BLaER1 treated with 17β-estradiol and CSF1 and Interleukin-3, amounts not matched to agents 10 nM and 100 nM (cell line): ENCODE data around the gene RASAL2.
"Not testable (repeated sequence)": the region's sequence is repeated elsewhere in the genome, so short reads cannot be mapped to it uniquely, and the experiment has no call there.

Source experiments
- H3K27ac ChIP-seq, 11 experiments: shearing (Covaris generic); formaldehyde crosslinking; 2 replicates each; pipeline ENCODE4 v1.8.1; 2022
- H3K27me3 ChIP-seq, 11 experiments: shearing (Covaris generic); formaldehyde crosslinking; 2 replicates each; pipeline ENCODE4 v1.8.1; 2022
- H3K36me3 ChIP-seq, 11 experiments: shearing (Covaris generic); formaldehyde crosslinking; 2 replicates each; pipeline ENCODE4 v1.8.1; 2022
- H3K4me1 ChIP-seq, 10 experiments: shearing (Covaris generic); formaldehyde crosslinking; 2 replicates each; pipeline ENCODE4 v1.8.1; 2022
- H3K4me2 ChIP-seq, 11 experiments: shearing (Covaris generic); formaldehyde crosslinking; 2 replicates each; pipeline ENCODE4 v1.8.1; 2022
- H3K4me3 ChIP-seq, 10 experiments: shearing (Covaris generic); formaldehyde crosslinking; 2 replicates each; pipeline ENCODE4 v1.8.1; 2022
- H3K9ac ChIP-seq, 11 experiments: shearing (Covaris generic); formaldehyde crosslinking; 2 replicates each; pipeline ENCODE4 v1.8.1; 2022
- H3K9me3 ChIP-seq, 11 experiments: shearing (Covaris generic); formaldehyde crosslinking; replicated peaks in 1 of 11; 2 replicates each; pipeline ENCODE4 v1.8.1; 2022
- H4K20me1 ChIP-seq, 11 experiments: shearing (Covaris generic); formaldehyde crosslinking; 2 replicates each; pipeline ENCODE4 v1.8.1; 2022
- Cebpa-rat ChIP-seq, 11 experiments: shearing (Covaris generic); IDR thresholded peaks; 2 replicates each; pipeline ENCODE4 v1.8.1; 2022

Gene RASAL2

DNA sequence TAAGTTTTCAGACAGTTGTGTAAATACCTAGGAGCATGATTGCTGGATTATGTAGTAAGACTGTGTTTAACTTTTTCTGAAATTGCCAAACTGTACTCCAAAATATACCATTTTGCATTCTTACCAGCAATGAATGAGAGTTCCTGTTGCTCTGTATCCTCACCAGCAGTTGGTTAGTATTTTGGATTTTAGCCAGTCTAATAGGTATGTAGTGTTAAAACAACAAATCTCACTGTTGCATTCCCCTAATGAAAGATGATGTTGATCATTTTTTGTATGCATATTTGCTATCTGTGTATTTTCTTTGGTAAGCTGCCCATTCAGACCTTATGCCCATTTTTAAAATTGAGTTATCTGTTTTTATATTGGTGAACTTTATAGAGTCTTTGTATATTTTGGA, 89.9 kb downstream of the RASAL2 start:
- no peak overlapping the region for H3K4me2 ChIP-seq
- TF ChIP-seq Cebpa-rat (IDR thresholded peaks at IDR 0.05): no peak
- H3K36me3 ChIP-seq: no peaks in the 10 kb centered on the region
- H3K4me1 ChIP-seq: peaks cover 0 to 7% (median 0%) of the 10 kb centered on the region in 10 experiments; a peak in 2 of 20 replicates
- no peak overlapping the region for H3K9ac ChIP-seq
- H3K4me3 ChIP-seq: no peak overlapping the region
- H3K27ac ChIP-seq: no peak overlapping the region
- H3K9me3 ChIP-seq: no peaks in the 10 kb centered on the region
- H4K20me1 ChIP-seq: peaks cover 0 to 10% (median 0%) of the 10 kb centered on the region in 11 experiments; a peak in 3 of 22 replicates
- no peaks in the 10 kb centered on the region for H3K27me3 ChIP-seq

- no peak overlapping the region for H3K27ac ChIP-seq
- H3K4me3 ChIP-seq: no peak overlapping the region
- no peak overlapping the region for H3K9ac ChIP-seq
- peaks cover 0 to 10% (median 0%) of the 10 kb centered on the region in 11 experiments; a peak in 3 of 22 replicates for H4K20me1 ChIP-seq
- H3K4me1 ChIP-seq: peaks cover 8 to 28% (median 13%) of the 10 kb centered on the region in 10 experiments
- no peak for TF ChIP-seq Cebpa-rat (IDR thresholded peaks at IDR 0.05)
- H3K9me3 ChIP-seq: no peaks in the 10 kb centered on the region
- no peaks in the 10 kb centered on the region for H3K27me3 ChIP-seq
- H3K36me3 ChIP-seq: no peaks in the 10 kb centered on the region
- H3K4me2 ChIP-seq: peak overlapping the region in 2 of 11 experiments; percentile 1 to 3; a peak in 1 of 22 replicates
Measured at GRCh38 chr1:178188306-178188705, 94.4 kb downstream of the RASAL2 start.

GRCh38 chr1:178189814-178190213, 95.9 kb downstream of the RASAL2 start:
- no peaks in the 10 kb centered on the region for H3K27me3 ChIP-seq
- peaks cover 8 to 28% (median 13%) of the 10 kb centered on the region in 10 experiments for H3K4me1 ChIP-seq
- H4K20me1 ChIP-seq: peaks cover 0 to 11% (median 0%) of the 10 kb centered on the region in 11 experiments; a peak in 2 of 22 replicates
- H3K4me3 ChIP-seq: no peak overlapping the region
- no peak overlapping the region for H3K27ac ChIP-seq
- no peak overlapping the region for H3K9ac ChIP-seq
- no peaks in the 10 kb centered on the region for H3K36me3 ChIP-seq
- no peak for TF ChIP-seq Cebpa-rat (IDR thresholded peaks at IDR 0.05)
- no peaks in the 10 kb centered on the region for H3K9me3 ChIP-seq
- H3K4me2 ChIP-seq: no peak overlapping the region

- Histone ChIP-seq H3K4me1 (peaks cover 8 to 28% (median 13%) of the 10 kb centered on the region in 10 experiments), H3K9me3 (no peaks in the 10 kb centered on the region), H3K9ac (no peak overlapping the region), H3K27ac (no peak overlapping the region), H3K36me3 (no peaks in the 10 kb centered on the region), H4K20me1 (peaks cover 0 to 11% (median 0%) of the 10 kb centered on the region in 11 experiments; a peak in 2 of 22 replicates), H3K27me3 (no peaks in the 10 kb centered on the region), H3K4me2 (no peak overlapping the region), H3K4me3 (no peak overlapping the region)
- no peak for TF ChIP-seq Cebpa-rat (IDR thresholded peaks at IDR 0.05)
Measured at GRCh38 chr1:178190881-178191280, 97.0 kb downstream of the RASAL2 start.

- Histone ChIP-seq H4K20me1 (peaks cover 0 to 9% (median 0%) of the 10 kb centered on the region in 11 experiments; a peak in 2 of 22 replicates), H3K27ac (peak overlapping the region in 5 of 11 experiments; percentile 14 to 47 (median 27); a peak in 10 of 22 replicates), H3K4me1 (peaks cover 8 to 28% (median 13%) of the 10 kb centered on the region in 10 experiments), H3K9ac (no peak overlapping the region), H3K4me3 (no peak overlapping the region), H3K4me2 (peak overlapping the region; percentile 28 to 61 (median 46); a peak in 19 of 22 replicates), H3K27me3 (no peaks in the 10 kb centered on the region), H3K9me3 (no peaks in the 10 kb centered on the region), H3K36me3 (no peaks in the 10 kb centered on the region)
- no peak for TF ChIP-seq Cebpa-rat (IDR thresholded peaks at IDR 0.05)
Measured at GRCh38 chr1:178192686-178193085, 98.8 kb downstream of the RASAL2 start.

DNA sequence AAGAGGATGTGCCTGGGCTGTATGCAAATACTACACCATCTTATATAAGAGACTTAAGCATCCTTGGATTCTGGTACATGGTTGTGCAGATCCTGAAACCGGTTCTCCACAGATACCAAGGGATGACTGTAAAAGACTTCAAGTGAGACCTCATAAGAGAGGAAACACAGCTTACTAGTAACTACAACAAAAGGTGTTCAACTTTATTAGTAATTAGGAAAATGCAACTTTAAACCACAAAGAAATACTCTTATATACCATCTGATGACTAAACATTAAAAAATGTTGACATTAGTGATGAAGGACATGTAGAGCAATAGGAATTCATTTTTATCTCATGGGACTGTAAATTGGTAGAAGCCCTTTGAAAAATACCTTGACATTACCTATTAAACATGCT, 102.7 kb downstream of the RASAL2 start:
- H3K4me3 ChIP-seq: no peak overlapping the region
- H3K4me1 ChIP-seq: peaks cover 8 to 17% (median 13%) of the 10 kb centered on the region in 10 experiments
- H3K9me3 ChIP-seq: peaks cover 0 to 15% (median 6%) of the 10 kb centered on the region in 11 experiments; a peak in 9 of 22 replicates
- TF ChIP-seq Cebpa-rat (IDR thresholded peaks at IDR 0.05): no peak
- H4K20me1 ChIP-seq: peaks cover 0 to 9% (median 0%) of the 10 kb centered on the region in 11 experiments; a peak in 2 of 22 replicates
- no peaks in the 10 kb centered on the region; a peak in 1 of 22 replicates for H3K36me3 ChIP-seq
- no peak overlapping the region for H3K9ac ChIP-seq
- no peaks in the 10 kb centered on the region for H3K27me3 ChIP-seq
- H3K4me2 ChIP-seq: no peak overlapping the region
- no peak overlapping the region for H3K27ac ChIP-seq

- H3K27me3 ChIP-seq: not testable (repeated sequence)
Measured at GRCh38 chr1:178202095-178202494, 108.2 kb downstream of the RASAL2 start.

DNA sequence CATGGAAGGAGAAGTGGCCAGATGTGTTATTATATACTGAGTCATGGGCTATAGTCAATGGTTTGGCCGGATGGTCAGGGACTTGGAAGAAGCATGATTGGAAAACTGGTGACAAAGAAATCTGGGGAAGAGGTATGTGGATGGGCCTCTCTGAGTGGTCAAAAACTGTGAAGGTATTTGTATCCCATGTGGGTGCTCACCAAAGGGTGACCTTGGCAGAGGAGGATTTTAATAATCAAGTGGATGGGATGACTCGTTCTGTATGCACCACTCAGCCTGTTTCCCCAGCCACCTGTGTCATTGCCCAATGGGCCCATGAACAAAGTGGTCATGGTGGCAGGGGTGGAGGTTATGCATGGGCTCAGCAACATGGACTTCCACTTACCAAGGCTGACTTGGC, 108.6 kb downstream of the RASAL2 start:
- not testable (repeated sequence) for H3K4me2 ChIP-seq, H3K9ac ChIP-seq, H3K4me3 ChIP-seq, H3K36me3 ChIP-seq, H4K20me1 ChIP-seq, H3K27me3 ChIP-seq, H3K4me1 ChIP-seq, H3K27ac ChIP-seq
- peaks cover 4 to 25% (median 7%) of the 10 kb centered on the region in 11 experiments; a peak in 16 of 22 replicates for H3K9me3 ChIP-seq

More at GRCh38 chr1:178202095-178202494, 108.2 kb downstream of the RASAL2 start:
- peaks cover 0 to 21% (median 6%) of the 10 kb centered on the region in 11 experiments; a peak in 11 of 22 replicates for H3K9me3 ChIP-seq
- H4K20me1 ChIP-seq, H3K27ac ChIP-seq, H3K36me3 ChIP-seq, H3K4me2 ChIP-seq, H3K4me3 ChIP-seq, H3K9ac ChIP-seq, H3K4me1 ChIP-seq: not testable (repeated sequence)

GRCh38 chr1:178208269-178208856, 114.5 kb downstream of the RASAL2 start:
- not testable (repeated sequence) for H3K4me2 ChIP-seq, H3K4me3 ChIP-seq, H3K27me3 ChIP-seq, H4K20me1 ChIP-seq, H3K9ac ChIP-seq, H3K36me3 ChIP-seq, H3K27ac ChIP-seq, H3K4me1 ChIP-seq
- peaks cover 32 to 50% (median 41%) of the 10 kb centered on the region in 11 experiments for H3K9me3 ChIP-seq

DNA sequence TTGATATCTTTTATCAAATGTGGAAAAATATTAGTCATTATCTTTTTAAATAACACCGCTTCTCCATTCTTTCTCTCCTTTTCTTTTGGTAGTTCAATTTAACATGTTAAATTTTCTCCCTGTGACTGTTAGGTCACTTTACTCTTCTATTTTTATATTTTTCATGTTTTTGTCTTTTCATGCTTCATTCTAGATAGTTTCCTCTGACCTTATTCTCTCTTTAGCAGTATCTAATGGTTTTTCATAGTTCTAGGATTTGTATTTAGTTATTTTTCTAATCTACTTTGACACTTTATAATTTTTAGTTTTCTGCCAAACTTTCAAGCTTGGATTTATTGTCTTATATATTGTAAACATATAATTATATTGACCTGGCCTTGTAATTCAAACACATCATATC, 116.0 kb downstream of the RASAL2 start:
- Histone ChIP-seq H3K9ac (no peak overlapping the region), H3K4me2 (no peak overlapping the region), H4K20me1 (no peaks in the 10 kb centered on the region), H3K27me3 (no peaks in the 10 kb centered on the region), H3K9me3 (peaks cover 32 to 50% (median 41%) of the 10 kb centered on the region in 11 experiments), H3K36me3 (peaks cover 0 to 3% (median 0%) of the 10 kb centered on the region in 11 experiments; a peak in 1 of 22 replicates), H3K4me1 (no peaks in the 10 kb centered on the region), H3K27ac (no peak overlapping the region), H3K4me3 (no peak overlapping the region)
- TF ChIP-seq Cebpa-rat (IDR thresholded peaks at IDR 0.05): no peak
